PC-9 (cell line): ENCODE data around the gene KIAA0232. TPM values are rescaled to one million over a fixed set of nuclear protein-coding genes. Genes with fewer than 3 reads are reported as not detected.

Source experiments
- BruUV-seq: library from RNA; stranded (reverse); fragments of 400-500 nt; replicated peaks from 2 replicates; lab custom pipeline; 2021; lab: Mats Ljungman, UMichigan
- CTCF ChIA-PET: fragments of 300-600 bp; sonication (Branson Sonifier 250); formaldehyde crosslinking; loops from one replicate; lab custom pipeline; 2022; ENCODE audit warnings: antibody characterized with exemption; lab: Charles Lee
- POLR2A ChIA-PET: fragments of 300-600 bp; sonication (Branson Sonifier 250); formaldehyde crosslinking; loops from one replicate; lab custom pipeline; 2022; ENCODE audit warnings: antibody characterized with exemption; ENCODE audit not compliant: unreplicated experiment; lab: Charles Lee
- DNase-seq, 2 experiments: peaks; one replicate each; pipeline versions ENCODE4 v3.0.0 to v3.0.0-alpha.2; 2015 to 2022; ENCODE audit warnings: mixed read lengths in 1 of 2
- H2AFZ ChIP-seq: fragments of 200-600 bp; sonication (generic); 2 replicates; pipeline ENCODE4 v1.8.1; 2017; ENCODE audit warnings: antibody characterized with exemption
- H3F3A ChIP-seq: fragments of 200-600 bp; sonication (generic); 2 replicates; pipeline ENCODE4 v1.8.1; 2017; ENCODE audit warnings: antibody characterized with exemption, mild to moderate bottlenecking, low read depth; ENCODE audit not compliant: insufficient read depth
- H3K27ac ChIP-seq: fragments of 200-600 bp; sonication (generic); 2 replicates; pipeline ENCODE4 v1.6.1; 2016; ENCODE audit warnings: mixed run types
- H3K27me3 ChIP-seq: fragments of 200-600 bp; sonication (generic); 2 replicates; pipeline ENCODE4 v1.6.1; 2016; ENCODE audit warnings: low read depth, mixed run types; ENCODE audit not compliant: insufficient read depth
- H3K36me3 ChIP-seq: fragments of 200-600 bp; sonication (generic); 2 replicates; pipeline ENCODE4 v1.6.1; 2016; ENCODE audit warnings: low read depth, mixed run types
- H3K4me1 ChIP-seq: fragments of 200-600 bp; sonication (generic); replicated peaks from 2 replicates; pipeline ENCODE4 v1.6.1; 2016; ENCODE audit warnings: mixed run types; ENCODE audit not compliant: insufficient read depth
- H3K4me2 ChIP-seq: fragments of 200-600 bp; sonication (generic); 2 replicates; pipeline ENCODE4 v1.6.1; 2017; ENCODE audit warnings: mixed run types
- H3K4me3 ChIP-seq: fragments of 200-600 bp; sonication (generic); 2 replicates; pipeline ENCODE4 v1.6.1; 2016; ENCODE audit warnings: mixed run types
- H3K79me2 ChIP-seq: fragments of 200-600 bp; sonication (generic); 2 replicates; pipeline ENCODE4 v1.6.1; 2017; ENCODE audit warnings: low read depth, mixed run types
- H3K9me2 ChIP-seq: fragments of 200-600 bp; sonication (generic); 2 replicates; pipeline ENCODE4 v1.8.1; 2017; ENCODE audit warnings: mild to moderate bottlenecking; ENCODE audit not compliant: insufficient read depth
- H3K9me3 ChIP-seq: fragments of 200-600 bp; sonication (generic); 2 replicates; pipeline ENCODE4 v1.8.1; 2016; ENCODE audit warnings: low read depth; ENCODE audit not compliant: insufficient read depth
- H4K20me1 ChIP-seq: fragments of 200-600 bp; sonication (generic); 2 replicates; pipeline ENCODE4 v1.8.1; 2017; ENCODE audit not compliant: insufficient read depth
- CTCF ChIP-seq: fragments of 200-600 bp; sonication (generic); conservative IDR thresholded peaks from 2 replicates; pipeline ENCODE4 v1.6.1; 2017; ENCODE audit warnings: mixed run types, antibody characterized with exemption, mild to moderate bottlenecking, moderate library complexity
- EZH2 ChIP-seq: fragments of 200-600 bp; sonication (generic); IDR thresholded peaks from 2 replicates; pipeline ENCODE4 v1.8.0; 2017; ENCODE audit warnings: antibody characterized with exemption, low read depth
- intact Hi-C: fragments of 100-400 bp; cut with micrococcal nuclease; formaldehyde crosslinking; loops from one replicate; pipeline ENCODE4 v1.10.0; 2022; ENCODE audit not compliant: unreplicated experiment
- total RNA-seq: library from RNA; stranded (reverse); gene quantifications from 2 replicates; pipeline ENCODE4 v1.2.3, GENCODE V29; 2021

The KIAA0232 gene
- total RNA-seq, 1 experiment from 2014 or later, result 24.7 TPM

DNA sequence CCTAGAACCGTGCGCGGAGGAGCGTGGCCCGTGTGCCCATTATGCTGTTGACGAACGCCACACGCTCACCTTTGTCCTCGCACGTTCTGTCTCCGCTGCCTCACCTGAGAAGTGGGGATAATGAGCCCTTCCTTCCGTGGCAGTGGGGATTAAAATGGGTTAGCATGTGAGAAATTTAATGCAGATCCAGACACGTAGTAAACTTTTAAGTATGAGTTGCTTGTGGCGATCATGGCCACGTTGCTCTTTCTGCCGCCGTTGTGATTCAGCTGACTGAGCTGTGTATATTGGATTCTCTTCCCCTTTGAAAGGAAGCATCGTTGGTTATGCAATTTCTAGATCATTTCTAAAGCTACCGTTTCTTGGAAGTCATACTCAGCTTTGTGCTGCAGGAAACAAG is 143.6 kb downstream of the KIAA0232 start:
- BruUV-seq, result no TSS peak
- Histone ChIP-seq H3K9me3 (no peaks in the 10 kb centered on the region), H3K4me3 (no peak overlapping the region), H3K36me3 (no peaks in the 10 kb centered on the region), H3K27me3 (no peaks in the 10 kb centered on the region), H3F3A (no peaks in the 10 kb centered on the region), H2AFZ (no peak overlapping the region), H3K4me1 (no peaks in the 10 kb centered on the region), H3K9me2 (no peaks in the 10 kb centered on the region), H3K4me2 (no peak overlapping the region), H4K20me1 (no peaks in the 10 kb centered on the region; the same call in 1 of the 2 replicates), H3K27ac (no peak overlapping the region), H3K79me2 (no peaks in the 10 kb centered on the region)
- CTCF ChIA-PET, result no interaction called here
- intact Hi-C loops, result no loop called here
- no peak for DNase-seq
- no peak for TF ChIP-seq EZH2
- no peak for TF ChIP-seq CTCF
- POLR2A ChIA-PET, result no interaction called here

GRCh38 chr4:6926681-6927478 is 144.4 kb downstream of the KIAA0232 start:
- POLR2A ChIA-PET, result no interaction called here
- DNase-seq, result no peak

DNA sequence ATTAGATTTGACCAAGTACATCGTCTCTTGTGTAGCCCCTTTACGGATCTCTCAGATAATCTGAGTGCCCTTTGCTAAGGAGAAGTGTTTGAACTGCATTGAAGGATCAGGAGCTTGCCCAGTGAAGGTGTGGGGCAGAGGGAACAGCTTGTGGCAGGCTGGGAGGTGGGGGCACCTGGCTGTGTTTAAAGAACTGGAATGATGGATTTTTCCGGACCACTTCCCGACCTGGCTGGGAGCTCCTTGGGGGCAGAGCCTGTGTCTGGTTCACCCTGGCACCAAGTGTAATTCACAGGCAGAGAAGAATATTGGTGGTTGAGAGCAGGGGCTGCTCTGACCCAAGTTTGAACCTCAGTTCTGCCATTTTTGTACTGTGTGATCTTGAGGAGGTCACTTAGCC is 145.6 kb downstream of the KIAA0232 start:
- BruUV-seq, result no TSS peak
- H3F3A ChIP-seq, result no peaks in the 10 kb centered on the region
- H3K9me3 ChIP-seq, result no peaks in the 10 kb centered on the region
- H3K36me3 ChIP-seq, result no peaks in the 10 kb centered on the region
- no peak for DNase-seq
- no peak overlapping the region for H3K27ac ChIP-seq
- no peak overlapping the region for H3K4me3 ChIP-seq
- H3K79me2 ChIP-seq, result no peaks in the 10 kb centered on the region
- ChIA-PET POLR2A (no interaction called here), CTCF (no interaction called here)
- H3K27me3 ChIP-seq, result no peaks in the 10 kb centered on the region
- no peaks in the 10 kb centered on the region; the same call in 1 of the 2 replicates for H4K20me1 ChIP-seq
- H3K9me2 ChIP-seq, result no peaks in the 10 kb centered on the region
- intact Hi-C loops, result no loop called here
- no peak overlapping the region for H3K4me2 ChIP-seq
- H2AFZ ChIP-seq, result no peak overlapping the region
- no peak for TF ChIP-seq CTCF
- no peak for TF ChIP-seq EZH2
- no peaks in the 10 kb centered on the region for H3K4me1 ChIP-seq

More at GRCh38 chr4:6926681-6927478, 144.4 kb downstream of the KIAA0232 start:
- TF ChIP-seq CTCF (no peak), EZH2 (no peak)
- no peak overlapping the region for H3K4me2 ChIP-seq
- BruUV-seq, result no TSS peak
- CTCF ChIA-PET, result no interaction called here
- H3F3A ChIP-seq, result no peaks in the 10 kb centered on the region
- H3K9me3 ChIP-seq, result no peaks in the 10 kb centered on the region
- no peak overlapping the region for H3K4me3 ChIP-seq
- no peaks in the 10 kb centered on the region for H3K79me2 ChIP-seq
- H3K27ac ChIP-seq, result no peak overlapping the region
- no peak overlapping the region for H2AFZ ChIP-seq
- no peaks in the 10 kb centered on the region for H3K27me3 ChIP-seq
- no peaks in the 10 kb centered on the region; the same call in 1 of the 2 replicates for H4K20me1 ChIP-seq
- no peaks in the 10 kb centered on the region for H3K4me1 ChIP-seq
- no peaks in the 10 kb centered on the region for H3K36me3 ChIP-seq
- H3K9me2 ChIP-seq, result no peaks in the 10 kb centered on the region
- intact Hi-C loops, result no loop called here
